GM12892 (cell line): ENCODE results near the gene NAP1L1.

Experiments used
- DNase-seq: peaks from one replicate; pipeline ENCODE4 v3.0.0; 2011; ENCODE audit not compliant: insufficient read length
- FAIRE-seq: peaks from 2 replicates; lab custom pipeline; 2011; peaks lifted over from hg19 to GRCh38; lab: Jason Lieb, UNC
- POLR2A ChIP-seq: IDR thresholded peaks from 2 replicates; pipeline ENCODE4 v1.6.1; 2011; ENCODE audit warnings: low read depth, low read length, control low read depth
- POLR2AphosphoS5 ChIP-seq: IDR thresholded peaks from 2 replicates; pipeline ENCODE4 v1.6.1; 2011; ENCODE audit warnings: low read depth, low read length, control low read depth
- TAF1 ChIP-seq: IDR thresholded peaks from 2 replicates; pipeline ENCODE4 v1.6.1; 2011; ENCODE audit warnings: low read depth, mild to moderate bottlenecking, control low read depth, low read length, borderline replicate concordance

Gene NAP1L1

DNA sequence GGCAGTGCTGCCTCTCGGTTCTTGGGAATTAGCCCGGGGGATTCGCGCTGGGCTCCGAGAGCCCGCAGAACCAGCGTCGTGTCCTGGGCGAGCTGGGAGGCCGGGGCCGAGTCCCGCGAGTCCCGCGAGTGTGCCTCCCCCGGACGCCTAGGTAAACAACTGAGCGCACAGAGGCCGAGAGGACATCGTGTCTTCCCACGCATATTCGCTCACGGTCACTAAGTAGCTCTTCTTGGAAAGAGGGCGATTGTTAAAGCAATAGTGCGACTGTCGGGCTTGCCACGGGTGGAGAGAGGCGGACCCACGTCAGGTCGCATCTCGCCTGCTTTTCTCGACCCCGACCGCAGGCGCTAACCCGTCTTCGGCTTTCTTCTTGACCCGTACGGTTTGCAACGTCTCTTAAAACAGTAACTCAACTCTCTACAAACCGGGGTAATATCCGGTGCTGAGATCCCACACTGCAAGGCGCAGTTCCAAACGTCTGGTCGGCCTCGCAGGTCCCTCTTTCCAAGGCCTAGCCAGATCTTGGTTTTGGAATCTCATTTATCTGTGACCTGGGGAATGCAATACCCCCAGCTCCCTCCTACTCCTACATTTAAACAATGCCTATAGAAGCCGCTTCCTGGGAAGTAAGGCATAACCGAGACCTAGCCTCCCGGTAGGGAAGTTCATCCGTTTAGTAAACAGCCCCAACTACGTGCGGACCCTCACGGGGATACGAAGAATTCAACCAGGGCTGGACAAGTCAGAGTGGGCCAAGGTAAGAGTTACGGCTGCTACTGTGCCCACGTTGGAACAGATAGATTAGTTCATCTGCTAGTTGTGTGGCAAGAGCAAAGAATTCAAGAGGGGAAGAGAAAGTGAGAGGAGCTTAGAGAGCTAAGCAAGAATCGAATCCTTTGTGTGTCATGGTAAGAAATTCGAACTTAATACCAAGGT is 52.2 kb downstream of the NAP1L1 start:
- FAIRE-seq: peak; percentile 77
- TF ChIP-seq POLR2A (no peak), POLR2AphosphoS5 (0 out of 2 replicates have a peak, but pooled peaks have one; percentile 11)
- DNase-seq: peak; percentile 30

DNA sequence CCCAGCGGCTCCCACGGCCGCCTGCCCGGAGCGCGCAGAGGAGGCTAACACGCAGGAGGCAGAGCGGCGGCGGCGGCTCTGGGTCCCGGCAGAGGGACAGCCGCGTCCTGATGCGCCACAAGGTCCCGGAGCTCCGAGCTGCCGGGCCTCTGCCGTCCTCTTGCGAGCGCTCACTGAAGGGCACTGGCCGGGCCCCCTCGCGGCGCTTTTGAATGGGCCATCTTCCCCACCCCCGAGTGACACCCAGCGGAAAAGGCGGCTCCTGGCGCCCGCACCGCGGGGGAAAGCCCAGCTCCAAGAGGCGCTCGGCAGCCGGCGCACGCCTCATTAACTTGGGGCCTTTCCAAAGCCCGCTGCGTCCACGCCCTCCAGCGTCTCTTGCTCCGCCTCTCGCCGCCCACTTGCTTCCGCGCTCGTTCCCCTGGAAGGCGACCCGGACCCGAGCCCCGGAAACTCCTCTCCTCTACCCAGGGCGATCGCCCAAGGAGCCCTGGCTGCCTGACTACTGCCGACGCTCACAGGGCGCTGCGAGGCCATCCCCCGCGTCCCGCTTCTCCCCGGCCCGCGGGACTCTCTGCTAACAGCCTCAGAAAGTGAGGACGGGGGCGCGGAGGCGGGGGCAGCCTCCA is 53.0 kb downstream of the NAP1L1 start, which contains the start of gene PHLDA1:
Gene PHLDA1 (minus strand): TSS at position 363 of the 629 bp plus-strand sequence.
- peak; percentile 71 for FAIRE-seq
- TF ChIP-seq POLR2AphosphoS5 (0 out of 2 replicates have a peak, but pooled peaks have one; percentile 23), TAF1 (peak; percentile 55), POLR2A (peak; percentile 55; the same call in 1 of the 2 replicates)
- peak; percentile 81 for DNase-seq

DNA sequence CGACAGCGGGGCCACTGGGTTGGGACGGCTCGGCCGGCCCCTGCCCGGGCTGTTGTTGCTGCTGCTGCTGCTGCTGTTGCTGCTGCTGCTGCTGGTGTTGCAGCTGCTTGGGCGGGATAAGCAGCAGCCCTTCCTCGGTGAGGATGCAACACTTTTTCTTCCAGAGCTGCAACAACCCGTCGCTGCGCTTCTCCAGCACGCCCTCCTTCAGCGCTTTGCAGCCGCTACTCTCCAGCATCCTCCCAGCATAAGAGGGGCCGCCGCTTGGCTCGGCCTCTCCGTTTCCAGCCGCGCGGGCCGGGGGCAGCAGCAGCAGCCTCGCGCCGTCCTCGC is 53.4 kb downstream of the NAP1L1 start:
- no peak for DNase-seq
- FAIRE-seq: peak; percentile 51
- TF ChIP-seq POLR2A (no peak), POLR2AphosphoS5 (no peak), TAF1 (no peak)

DNA sequence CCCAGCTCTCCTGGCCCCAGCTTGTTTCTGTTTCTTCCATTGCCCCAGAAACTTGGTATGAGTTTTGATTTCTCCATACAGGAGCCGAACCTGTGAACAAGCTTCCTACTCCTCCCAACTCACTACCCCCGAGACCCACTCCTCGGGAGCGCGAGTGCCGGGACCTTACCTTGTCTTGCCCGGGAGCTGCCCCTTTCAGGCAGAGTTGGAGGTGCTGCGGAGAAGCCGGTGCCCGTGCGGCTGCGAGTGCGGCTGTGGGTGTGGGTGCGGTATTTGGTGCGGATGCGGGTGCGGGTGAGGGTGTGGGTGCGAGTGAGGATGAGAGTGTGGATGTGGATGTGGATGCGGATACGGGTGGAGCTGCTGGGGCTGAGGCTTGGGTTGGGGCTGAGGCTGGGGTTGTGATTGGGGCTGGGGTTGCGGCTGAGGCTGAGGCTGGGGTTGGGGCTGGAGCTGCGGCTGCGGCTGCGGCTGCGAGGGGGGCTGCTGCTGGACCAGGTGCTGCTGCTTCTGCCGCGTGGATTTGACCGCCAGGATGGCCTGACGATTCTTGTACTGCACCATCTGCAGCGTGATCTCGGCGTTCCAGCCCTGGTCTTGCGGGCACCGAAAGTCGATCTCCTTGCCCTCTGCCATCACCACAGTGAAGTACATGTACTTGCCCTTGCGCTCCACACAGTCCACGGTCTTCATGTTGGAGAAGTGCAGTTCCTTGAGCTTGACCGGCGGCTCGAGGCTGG is 54.0 kb downstream of the NAP1L1 start:
- DNase-seq: peak; percentile 29
- no peak for TF ChIP-seq POLR2AphosphoS5
- TF ChIP-seq POLR2A: no peak
- TF ChIP-seq TAF1: no peak
- peak; percentile 51 for FAIRE-seq

DNA sequence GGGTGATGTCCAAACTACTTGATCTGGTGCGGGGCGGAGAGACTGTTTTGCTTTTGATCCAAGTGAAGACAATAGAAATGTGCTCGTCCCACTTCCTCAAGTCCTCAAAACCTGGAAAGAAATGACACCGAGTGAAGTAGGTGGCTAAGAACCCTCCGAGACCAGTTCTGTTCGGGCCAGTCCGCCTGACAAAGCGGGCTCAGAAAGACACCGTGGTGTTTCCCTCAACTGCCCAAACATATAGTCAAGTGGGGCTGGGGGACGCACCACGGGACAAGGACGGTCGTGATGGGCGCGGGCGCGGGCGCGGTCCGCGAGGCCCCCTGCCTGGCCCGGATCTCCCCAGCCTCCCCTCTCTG is 54.5 kb downstream of the NAP1L1 start:
- TF ChIP-seq TAF1 (no peak), POLR2AphosphoS5 (no peak), POLR2A (no peak)
- DNase-seq (no peak), FAIRE-seq (no peak)

DNA sequence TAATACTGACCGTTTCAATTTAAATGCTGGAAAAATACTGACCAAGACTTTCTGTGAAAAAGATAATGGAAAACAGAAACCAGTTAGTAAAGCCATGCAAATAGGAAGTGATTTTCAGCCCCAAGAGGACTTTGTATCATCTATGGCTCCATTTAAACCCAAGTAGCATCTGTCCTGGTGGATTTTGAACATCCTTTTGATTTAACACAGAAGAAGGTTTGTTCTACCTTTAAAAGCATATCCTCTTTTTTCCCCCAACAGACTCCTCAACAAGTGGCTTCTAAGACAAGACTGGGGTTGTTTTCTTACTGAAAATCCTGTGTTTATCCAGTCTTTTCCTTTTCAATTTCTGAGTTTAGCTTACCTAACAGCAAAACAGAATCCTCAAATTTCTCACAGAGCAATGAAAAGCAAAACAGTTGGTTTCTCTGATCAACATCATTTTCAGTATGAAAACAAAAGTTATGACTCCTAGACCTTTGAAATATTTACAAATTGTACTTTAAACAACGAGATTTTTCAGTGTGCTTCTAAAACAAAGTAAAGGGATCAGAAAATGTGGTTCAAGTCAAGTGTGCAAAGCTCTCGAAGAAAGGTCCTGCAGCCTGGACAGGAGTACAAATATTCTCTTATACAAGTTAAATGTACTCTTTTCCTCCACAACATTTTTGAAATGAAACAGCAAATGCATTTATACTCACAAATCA is 55.8 kb downstream of the NAP1L1 start:
- DNase-seq (no peak), FAIRE-seq (no peak)
- TF ChIP-seq POLR2AphosphoS5: no peak
- no peak for TF ChIP-seq POLR2A
- no peak for TF ChIP-seq TAF1

DNA sequence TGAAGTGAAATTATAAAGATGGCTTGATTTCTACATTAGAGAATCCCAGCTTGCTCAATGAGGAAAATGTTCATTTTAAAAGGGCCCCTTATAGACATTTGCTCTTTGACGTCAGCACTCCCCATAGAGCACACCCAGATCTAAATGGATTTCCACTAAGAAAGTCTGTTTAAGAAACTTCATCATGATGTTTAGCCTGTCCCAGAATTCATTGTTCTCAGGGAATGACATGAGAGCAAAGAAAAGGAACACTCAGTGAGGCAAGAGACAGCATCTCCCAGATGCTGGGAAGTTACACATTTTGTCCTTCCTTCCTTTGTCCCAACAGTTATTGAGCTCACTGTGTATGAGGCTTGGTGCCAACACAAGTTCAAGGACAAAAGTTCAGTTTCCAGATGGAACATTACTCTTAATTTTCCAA is 57.8 kb downstream of the NAP1L1 start:
- DNase-seq: no peak
- no peak for FAIRE-seq
- TF ChIP-seq TAF1 (no peak), POLR2A (no peak), POLR2AphosphoS5 (no peak)

DNA sequence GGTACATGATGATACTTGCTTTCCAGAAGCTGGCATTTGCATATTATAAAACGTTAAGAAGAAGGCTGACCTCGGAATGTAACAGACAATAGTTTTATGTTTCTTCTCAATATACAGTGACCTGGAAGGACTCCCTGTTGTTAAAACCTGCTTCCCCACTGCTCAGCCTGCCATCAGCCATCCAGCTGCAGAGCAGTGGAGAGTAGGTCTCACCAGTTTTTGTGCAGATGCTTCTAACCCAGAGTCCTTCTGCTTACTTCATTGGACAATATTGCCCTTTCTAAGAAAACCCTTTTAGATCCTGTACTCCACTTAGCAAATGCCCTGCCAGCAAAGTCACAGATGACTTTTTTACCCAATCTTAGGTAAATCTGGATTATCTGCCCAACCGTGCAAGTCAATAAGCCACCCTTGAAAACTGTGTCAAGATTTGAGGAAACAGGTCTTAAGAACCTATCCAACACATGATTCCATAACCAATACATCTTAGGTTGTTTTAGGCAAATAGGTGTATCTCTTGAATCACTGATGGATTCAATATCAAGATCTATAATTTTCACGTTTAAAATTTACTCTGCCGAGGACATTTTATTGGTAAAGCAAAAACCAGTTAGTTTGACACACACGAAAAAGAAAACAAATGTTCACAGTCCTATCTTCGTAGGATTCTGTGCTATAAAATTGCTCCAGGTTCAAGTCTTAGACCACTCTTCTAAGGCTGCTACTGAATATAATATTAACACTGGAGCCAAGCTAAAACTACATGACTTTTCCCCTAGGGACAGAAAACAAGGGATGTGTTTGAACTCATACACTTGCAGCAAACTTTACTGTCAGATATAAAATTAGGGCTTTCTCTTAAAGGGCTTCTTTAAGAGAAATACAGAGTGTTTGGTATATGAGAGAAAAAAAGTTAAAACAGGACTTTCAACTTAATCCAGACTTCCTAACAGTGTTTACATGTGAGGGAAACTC is 58.6 kb downstream of the NAP1L1 start:
- no peak for FAIRE-seq
- no peak for TF ChIP-seq POLR2AphosphoS5
- no peak for TF ChIP-seq POLR2A
- no peak for TF ChIP-seq TAF1
- no peak for DNase-seq

DNA sequence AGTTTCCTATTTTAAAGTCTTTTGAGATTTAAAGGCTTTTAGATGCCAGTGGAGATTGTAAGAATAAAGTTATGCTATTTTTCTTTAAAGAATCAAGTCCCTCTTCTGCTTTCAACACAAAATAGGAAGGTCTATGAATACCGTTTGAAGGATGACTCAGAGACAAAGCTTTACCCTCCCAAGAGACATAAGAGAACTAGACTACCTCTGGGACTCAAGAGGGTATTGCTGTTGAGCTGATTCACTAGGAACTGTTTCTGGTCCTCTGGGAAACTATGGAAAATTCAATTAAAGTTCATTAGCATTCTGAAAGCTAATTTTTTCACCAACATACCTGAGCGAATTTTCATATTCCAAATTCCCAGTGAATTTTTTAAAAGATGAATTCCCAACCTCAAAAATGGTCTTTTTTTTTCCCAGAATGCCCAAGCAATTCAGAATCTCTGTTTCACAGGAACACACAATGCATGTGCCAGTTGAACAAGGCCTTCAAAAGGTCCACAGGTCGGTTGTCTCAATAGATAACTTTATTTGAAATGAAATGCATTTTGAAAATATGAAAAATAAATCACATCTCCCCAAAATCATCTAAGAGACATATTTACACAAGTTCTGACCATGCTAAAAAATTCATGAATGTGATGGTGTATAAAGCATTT is 59.4 kb downstream of the NAP1L1 start:
- DNase-seq (no peak), FAIRE-seq (no peak)
- TF ChIP-seq POLR2AphosphoS5: no peak
- no peak for TF ChIP-seq POLR2A
- no peak for TF ChIP-seq TAF1
